GM21526 (cell line): Measurements from ENCODE around the gene SPATA3.

Experiments
- ATAC-seq: cut with Tn5 transposase; IDR thresholded peaks from one replicate; pipeline ENCODE4 v1.9.1; 2021; ENCODE audit warnings: moderate library complexity; ENCODE audit not compliant: unreplicated experiment, low FRiP score

Gene SPATA3

GRCh38 chr2:231043796-231044195, 47.9 kb downstream of the SPATA3 start:
- no peak for ATAC-seq

DNA sequence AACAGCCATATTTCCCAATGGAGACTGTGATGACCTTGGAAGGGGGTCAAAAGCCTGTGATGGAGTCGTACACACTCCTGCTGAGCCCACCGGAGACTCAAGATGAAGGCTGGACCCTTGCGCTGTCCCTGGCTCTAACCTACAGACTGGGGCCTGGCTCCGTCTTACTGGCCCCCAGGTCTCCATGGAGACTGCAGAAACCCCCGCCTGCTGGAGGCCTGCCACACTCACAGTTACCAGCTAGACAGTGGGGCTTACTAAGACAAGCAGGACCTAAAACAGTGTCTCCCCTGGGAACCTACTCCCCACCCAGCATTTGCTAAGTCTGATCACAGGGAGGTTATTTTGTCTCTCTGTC, 51.0 kb downstream of the SPATA3 start:
- ATAC-seq, result no peak

DNA sequence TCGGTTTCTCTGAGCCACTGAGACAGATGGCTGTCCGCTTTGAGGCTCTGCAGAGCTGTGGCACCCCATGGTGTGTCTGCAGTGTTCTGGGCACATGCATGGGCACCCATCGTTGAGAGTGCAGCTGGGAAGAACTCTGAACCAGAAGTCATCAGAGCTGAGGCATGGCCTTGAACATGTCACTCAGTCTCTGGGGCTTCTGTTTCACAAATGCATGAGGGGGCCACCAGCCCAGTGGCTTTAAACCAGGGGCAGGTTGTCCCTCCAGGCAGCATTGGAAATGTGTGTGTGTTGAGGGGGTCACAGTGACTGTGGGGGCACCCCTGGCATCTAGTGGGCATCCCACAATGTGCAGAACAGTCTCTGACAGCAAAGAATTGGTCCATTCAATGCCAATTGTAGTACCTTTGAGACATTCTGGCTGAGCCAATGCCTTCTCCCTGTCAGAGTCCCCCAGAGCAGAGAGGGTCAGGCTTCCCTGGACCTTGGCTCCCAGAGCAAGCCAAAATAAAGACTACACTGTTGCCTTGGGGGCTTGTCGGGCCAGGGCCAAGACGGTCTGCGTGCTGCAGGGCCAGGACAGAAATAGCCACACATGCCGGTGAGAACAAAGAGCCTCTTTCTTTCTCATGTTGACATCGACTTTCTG, 51.5 kb downstream of the SPATA3 start:
- no peak for ATAC-seq

GRCh38 chr2:231047923-231048915, 52.3 kb downstream of the SPATA3 start:
- ATAC-seq, result no peak

DNA sequence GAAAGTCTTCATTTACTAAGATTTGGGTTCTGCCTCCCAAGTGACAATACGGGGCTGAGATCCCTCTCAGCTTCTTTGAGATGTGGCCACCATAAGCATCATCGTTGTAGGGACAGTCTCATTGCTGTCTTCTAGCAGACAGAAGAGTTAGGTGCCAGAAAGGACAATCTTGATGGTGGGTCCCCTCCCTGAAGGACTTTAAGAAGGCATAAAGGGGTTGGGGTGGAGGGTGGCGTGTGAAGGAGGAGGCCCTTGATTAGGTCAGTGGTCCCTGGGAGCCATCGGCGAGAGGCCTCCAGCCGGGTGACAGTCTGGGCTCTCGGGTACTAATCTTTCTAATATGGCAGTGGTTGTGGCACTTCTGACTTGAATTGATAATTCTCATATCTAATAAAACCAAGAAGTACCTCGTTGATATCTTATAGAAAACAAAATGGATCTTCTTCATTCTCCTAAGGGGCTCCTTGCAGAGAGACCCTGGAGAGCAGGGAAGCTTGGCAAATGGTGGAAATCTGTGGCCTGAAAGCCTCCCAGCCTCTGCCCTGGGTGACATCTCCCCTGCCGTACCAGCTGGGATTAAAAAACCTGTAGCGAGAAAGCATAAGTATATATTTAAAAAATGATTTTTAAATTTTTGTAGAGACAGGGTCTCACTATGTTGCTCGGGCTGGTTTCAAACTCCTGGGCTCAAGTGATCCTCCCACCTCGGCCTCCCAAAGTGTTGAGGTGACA, 53.5 kb downstream of the SPATA3 start:
- ATAC-seq, result no peak

DNA sequence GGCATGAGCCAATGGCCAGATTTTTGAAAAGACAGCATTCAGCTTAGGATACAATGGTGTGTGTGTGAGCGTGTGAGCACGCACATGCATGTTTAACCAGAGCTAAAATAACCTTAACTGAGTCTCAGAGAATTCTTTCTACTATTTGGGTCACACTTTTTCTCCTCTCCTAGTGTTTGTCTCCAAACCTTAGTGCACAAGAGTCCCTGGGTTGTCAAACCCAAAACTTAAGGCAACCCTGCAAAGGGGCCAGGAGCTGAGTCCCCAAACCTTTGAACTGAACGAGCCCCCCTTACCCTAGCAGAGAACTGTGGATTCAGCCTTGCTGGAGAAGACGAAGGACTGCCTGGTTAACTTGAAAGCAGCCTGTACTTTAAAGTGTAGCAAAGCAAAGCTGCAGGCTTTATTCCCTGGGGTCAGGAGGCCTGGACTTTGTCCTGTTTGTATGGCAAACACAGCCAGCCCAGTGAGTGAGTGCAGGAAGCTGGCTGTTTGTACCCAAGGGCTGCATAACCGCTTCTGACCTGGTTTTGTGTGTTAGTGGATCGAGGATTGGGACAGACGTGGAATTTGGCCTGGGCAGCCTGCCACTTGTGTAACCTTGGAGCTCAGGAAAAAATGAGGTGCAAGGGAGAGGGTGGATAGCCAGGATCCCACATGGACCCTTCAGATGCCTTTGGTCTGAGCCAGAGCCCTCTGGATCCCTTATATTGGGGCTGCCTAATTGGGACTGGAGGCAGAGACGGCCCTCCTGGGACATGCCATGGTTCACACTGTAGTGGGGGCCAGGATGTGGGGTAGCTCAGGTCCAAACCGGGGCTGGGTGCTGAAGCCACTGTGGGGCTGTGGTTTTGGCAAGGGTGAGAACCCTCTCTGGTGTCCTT, 54.3 kb downstream of the SPATA3 start:
- ATAC-seq, result no peak

DNA sequence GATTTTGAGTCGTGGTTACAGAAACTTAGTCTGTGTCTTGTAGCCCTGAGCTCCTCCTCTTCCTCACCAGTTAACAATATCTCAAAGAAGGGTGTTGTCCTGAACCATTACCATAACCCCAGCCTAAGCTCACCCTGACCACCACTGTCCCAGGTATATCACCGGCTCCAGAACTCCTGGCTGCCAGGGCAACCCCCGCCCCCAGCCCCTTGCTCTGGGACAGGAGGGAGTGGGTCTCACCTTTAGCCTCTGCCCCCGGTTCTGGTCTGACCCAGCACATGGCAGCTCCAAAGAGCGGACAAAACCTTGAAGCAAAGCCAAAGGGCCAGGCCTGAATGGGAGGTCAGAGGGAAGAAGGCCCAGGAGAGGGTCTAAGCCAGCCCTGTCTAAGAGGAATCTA, 55.2 kb downstream of the SPATA3 start:
- no peak for ATAC-seq

- ATAC-seq, result peak; percentile 55
Measured at GRCh38 chr2:231052494-231053451, 56.9 kb downstream of the SPATA3 start.

DNA sequence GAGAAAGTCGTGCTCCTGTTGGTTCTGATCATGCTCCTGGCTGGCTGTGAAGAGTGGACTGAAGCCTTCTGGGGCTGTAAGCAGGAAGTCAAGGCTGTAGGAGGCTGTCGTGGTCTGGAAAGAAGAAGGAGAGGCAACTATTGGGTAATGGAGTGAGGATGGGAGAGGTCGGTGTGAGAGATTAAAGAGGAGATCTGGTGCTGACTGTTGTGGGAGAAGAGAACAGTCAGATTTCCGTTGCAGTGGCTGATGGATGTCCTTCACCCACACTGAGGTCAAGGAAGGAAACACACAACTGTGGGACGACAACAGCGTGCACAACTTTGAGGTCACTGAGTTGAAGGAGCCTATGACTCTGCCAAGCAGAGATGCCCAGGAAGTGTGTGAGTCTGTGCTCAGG, 57.9 kb downstream of the SPATA3 start:
- no peak for ATAC-seq

- ATAC-seq, result peak; percentile 68
Measured at GRCh38 chr2:231056453-231057416, 60.8 kb downstream of the SPATA3 start, which contains the start of gene PSMD1. TSS of gene PSMD1 (plus strand) at chr2:231056867. CDS start at chr2:231057026, 159 bp downstream.

- no peak for ATAC-seq
Measured at GRCh38 chr2:231057590-231057989, 61.7 kb downstream of the SPATA3 start.
